ENCODE results near the gene KIAA1671.

The KIAA1671 gene

GRCh38 chr22:24982301-24983056 is 30.0 kb downstream of the KIAA1671 start:
- DNase-seq = no peak

DNA sequence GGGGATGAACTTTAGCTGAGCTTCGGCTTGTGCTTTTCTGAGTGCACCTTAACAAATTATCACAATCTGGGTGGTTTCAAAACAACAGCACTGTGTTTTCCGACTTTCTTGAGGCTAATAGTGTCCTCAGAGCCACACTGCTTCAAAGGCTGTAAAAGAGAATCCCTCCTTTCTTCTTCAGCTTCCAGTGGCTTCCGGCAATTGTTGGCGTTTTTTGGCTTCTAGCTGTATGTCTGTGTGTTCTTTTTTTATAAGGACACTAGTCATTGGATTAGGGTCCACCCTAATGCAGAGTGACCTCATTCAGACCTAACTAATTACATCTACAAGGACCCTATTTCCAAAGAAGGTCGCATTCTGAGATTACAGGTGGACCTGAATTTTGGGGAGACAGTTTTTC is 30.6 kb downstream of the KIAA1671 start:
- no peak for DNase-seq

DNA sequence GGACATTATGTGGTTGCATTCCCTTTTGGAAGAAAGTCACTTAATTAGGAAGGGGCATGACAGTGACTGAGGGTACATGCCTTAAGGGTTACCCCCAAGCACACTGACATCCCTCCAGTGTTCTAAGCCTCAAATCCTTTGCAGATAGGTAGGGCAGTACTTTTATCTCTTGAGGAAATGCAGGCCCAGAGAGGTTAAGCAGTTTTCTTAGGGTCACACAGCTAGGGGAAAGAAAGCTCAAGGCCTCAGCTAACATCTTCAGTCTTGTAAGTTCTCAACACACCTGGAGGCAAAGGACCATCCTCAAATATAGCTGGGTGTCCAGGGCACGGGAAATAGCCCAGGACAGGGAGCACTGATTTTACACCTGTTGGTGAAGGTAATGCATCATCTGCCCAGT is 31.6 kb downstream of the KIAA1671 start:
- DNase-seq = no peak

- no peak for DNase-seq
Observed at GRCh38 chr22:24985826-24986214, 33.3 kb downstream of the KIAA1671 start.

DNA sequence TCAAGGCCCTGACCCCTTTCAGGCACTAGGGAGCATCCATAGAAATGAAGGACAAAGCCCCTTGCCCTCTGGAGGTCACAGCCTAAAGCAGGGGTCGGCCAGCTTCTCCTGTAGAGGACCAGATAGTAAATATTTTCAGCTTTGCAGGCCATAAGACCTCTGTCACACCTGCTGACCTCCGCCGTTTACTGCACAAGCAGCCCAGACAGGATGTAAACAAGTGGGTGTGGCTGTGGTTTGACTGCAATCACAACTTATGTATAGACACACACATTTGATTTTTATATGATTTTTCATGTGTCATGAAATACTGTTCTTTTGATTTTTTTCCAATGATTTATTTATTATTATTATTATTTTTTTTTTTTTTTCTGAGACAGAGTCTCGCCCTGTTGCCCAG is 34.3 kb downstream of the KIAA1671 start:
- no peak for DNase-seq

GRCh38 chr22:24989135-24989534 is 36.6 kb downstream of the KIAA1671 start:
- no peak for DNase-seq

DNA sequence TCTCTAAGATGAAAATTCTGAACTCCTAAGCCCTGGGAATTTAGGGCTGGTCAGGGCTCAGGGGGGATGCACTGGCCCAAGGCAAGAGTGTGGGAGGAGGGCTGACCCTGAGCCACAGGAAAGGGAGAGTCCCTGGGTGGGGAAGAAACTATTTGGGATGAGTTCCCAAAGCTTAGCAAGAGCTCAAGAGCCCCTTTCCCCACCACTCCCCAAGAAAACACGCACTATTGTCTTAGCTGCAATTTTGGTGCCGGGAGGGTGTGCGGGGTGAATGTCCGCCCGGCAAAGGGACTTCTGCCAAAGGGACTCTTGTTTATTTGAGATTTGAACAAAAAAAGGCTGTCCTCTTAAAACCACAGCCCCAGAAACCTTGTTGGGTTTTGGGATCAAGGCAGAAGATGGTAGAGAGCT is 37.0 kb downstream of the KIAA1671 start:
- DNase-seq = no peak

GRCh38 chr22:24990344-24990905 is 37.9 kb downstream of the KIAA1671 start:
- no peak for DNase-seq

GRCh38 chr22:24992946-24993345 is 40.4 kb downstream of the KIAA1671 start:
- no peak for DNase-seq

DNA sequence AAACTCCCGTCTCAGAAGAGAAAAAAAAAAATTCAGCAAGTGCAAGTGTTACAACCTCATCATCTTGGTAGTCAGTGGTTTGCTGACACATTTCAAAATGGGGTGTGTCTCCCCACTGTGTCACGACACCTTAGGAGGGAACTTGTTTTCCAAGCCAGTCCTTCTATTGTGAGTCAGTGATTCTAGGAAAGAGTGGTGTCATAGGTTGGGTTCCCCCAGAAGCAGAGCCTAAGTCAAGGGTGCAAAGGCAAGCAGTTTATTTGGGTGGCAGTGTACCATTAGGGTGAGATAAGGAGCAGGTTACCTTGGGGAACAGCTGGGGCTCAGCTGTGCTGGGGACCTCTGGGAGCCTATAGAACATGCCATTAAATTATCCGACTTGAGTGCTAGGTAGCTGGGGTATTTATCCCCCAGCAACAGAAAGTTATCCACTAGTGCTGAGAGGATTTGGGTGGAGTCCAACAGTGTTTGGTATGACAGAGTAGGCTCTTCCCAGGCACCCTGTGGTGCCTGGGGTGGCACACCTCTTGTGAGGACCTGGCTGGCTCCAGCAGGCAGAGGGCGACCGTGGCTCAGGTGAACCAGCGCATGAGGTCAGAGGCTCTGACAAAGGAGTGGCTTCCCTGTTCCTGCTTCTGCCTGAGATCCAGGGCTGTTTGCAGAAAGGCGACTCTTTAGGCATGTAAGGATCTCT is 41.7 kb downstream of the KIAA1671 start:
- no peak for DNase-seq

DNA sequence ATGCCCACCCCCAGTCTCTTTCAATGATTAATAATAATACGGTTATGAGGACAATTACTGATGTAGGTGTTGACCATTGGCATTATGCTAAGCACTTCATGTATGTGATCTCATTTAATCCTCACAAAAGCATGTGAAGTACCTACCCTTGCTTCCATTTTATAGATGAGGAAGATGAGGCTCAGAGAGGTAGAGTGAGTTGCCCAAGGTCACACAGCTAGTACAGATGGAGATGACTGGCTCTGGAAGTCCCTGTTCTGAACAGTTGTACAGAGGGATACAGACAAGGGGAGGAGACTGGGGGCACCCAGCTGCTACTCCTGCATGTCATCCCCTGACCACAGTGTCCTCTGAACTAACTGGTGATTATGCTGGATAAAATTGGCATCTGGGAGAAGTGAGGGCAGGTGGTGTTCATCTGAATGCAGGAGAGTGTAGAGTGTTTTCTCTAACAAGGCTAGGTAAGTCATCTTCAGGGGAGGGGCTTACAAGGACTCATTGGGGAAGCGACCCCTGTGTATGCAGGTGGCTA is 43.2 kb downstream of the KIAA1671 start:
- DNase-seq = no peak

DNA sequence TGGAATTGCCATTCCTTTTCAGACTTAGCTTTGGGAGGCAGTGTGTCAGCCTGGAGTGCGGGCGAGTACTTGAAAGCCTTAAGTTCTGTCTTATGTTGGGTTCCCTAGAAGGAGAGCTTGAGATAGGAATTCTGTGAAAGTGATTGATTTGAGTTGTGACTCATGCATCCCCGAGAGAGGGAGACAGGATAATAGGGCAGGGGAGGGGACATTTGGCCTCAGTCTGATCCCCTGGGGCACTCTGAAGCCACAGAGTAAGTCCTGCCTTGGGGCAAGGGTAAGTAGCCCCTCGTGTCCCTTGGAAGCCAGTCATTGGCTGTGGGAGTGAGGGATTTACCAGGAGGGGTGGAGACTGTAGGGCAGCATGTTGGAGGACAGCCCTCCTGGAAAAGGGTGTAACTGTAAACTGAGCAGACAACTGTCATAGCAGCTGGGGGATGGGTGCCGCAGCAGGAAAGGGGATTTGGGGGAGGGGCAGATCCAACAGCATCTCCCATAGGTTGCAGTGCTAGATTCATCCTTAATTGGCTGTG is 44.0 kb downstream of the KIAA1671 start:
- no peak for DNase-seq

DNA sequence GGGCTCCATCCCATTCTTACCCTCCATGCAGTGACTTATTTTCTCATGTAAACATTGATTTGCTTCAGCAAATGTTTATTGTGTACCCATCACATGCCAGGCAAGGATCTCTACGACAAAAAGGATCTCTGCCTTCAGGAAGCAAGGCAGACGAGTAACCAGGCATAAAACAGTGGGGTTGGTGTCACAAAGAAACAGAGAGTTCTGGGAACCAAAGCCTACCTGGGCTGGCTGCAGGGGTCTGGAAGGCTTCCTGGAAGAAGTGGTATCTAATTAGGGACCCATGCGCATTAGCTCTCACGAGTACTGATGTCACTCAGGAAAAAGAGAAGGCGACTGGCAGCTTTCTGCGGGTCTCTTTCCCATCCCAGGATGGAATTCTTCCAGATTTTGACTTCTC is 44.5 kb downstream of the KIAA1671 start:
- DNase-seq = no peak

DNA sequence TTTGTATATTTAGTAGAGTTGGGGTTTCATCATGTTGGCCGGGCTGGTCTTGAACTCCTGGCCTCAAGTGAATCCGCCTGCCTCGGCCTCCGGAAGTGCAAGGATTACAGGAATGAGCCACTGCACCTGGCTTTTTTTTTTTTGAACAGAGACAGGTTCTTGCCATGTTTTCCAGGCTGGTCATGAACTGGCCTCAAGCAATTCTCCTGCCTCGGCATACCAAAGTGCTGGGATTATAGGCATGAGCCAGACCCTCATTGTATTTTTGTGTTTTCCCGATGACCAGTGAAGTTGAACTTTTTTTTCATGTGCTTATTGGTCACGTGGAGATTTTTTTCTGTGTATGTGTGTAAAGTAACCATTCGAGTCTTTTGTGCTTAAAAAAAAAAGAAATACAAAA is 48.2 kb downstream of the KIAA1671 start:
- DNase-seq = no peak

- no peak for DNase-seq
Observed at GRCh38 chr22:25002241-25002985, 49.9 kb downstream of the KIAA1671 start.

- DNase-seq = no peak
Observed at GRCh38 chr22:25006354-25006753, 53.8 kb downstream of the KIAA1671 start.

DNA sequence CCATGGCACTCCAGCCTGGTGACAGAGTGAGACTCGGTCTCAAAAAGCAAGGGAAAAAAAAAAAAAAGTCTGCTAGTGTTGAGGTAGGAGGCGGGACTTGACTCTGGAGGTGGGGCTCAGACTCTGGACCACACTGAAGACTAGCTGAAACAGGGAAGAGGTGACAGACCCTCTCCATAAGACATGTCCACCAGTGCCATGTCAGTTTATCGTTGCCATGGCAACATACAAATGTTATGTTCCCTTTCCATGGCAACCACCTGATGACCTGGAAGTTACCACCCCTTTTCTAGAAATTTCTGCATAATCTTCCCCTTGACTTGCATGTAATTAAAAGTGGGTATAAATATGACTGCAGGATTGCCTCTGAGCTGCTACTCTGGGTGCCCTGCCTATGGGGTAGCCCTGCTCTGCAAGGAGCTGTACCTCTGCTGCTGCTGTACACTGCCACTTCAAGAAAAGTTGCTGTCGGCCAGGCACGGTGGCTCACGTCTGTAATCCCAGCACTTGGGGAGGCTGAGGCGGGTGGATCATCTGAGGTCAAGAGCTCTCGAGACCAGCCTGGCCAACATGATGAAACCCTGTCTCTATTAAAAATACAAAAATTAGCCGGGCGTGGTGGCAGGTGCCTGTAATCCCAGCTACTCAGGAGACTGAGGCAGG is 55.1 kb downstream of the KIAA1671 start:
- no peak for DNase-seq

DNA sequence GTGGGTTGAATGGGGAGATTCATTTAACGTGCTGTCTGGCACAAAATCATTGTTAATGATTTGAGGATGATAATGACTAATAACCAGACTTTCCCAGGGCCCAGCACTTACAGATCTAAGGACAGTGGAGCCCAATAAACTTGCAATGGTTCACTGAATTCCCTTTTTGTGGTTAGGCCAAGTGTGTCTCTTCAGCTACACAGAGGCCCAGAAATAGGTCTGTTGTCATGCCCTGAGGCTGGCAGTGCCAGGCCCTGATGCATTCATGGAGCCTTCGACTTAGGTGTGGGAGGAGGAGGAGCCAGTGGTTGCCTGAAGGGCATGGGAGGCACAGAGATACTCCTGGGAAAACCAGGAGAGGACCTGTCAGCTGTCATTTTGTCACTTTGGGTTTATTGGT is 56.1 kb downstream of the KIAA1671 start:
- no peak for DNase-seq

GRCh38 chr22:25012741-25013143 is 60.2 kb downstream of the KIAA1671 start:
- no peak for DNase-seq

- DNase-seq = no peak
Observed at GRCh38 chr22:25013607-25014006, 61.1 kb downstream of the KIAA1671 start.

- DNase-seq = no peak
Observed at GRCh38 chr22:25014896-25015755, 62.6 kb downstream of the KIAA1671 start.

Measured in NCI-H1694 (cell line).